GM21825 (cell line): Measurements from ENCODE around the gene NACAD.
"Not testable (repeated sequence)": the region's sequence is repeated elsewhere in the genome, so short reads cannot be mapped to it uniquely, and the experiment has no call there.

Experiments used
- ATAC-seq: cut with Tn5 transposase; IDR thresholded peaks from one replicate; pipeline ENCODE4 v1.9.1; 2021; ENCODE audit warnings: mild to moderate bottlenecking, moderate library complexity; ENCODE audit not compliant: unreplicated experiment

Gene NACAD

DNA sequence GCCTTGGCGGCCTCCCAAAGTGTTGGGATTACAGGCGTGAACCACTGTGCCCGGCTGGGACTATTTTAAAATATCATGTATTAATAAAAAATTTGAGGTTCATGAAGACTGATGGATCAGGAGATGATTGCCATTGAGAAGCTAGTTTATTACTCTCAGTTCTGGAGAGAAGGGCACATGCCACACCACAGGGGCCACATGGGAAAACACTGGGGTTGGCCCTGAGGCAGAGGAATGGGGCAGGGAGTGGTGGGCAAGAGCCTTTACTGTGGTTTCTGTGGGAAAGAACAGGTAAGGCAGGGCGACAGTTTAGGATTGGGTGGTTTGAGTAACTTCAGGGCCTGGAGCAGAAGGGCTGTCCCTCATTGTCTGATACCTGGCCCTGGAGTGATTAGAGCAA is 29.5 kb upstream of the NACAD start:
- no peak for ATAC-seq

DNA sequence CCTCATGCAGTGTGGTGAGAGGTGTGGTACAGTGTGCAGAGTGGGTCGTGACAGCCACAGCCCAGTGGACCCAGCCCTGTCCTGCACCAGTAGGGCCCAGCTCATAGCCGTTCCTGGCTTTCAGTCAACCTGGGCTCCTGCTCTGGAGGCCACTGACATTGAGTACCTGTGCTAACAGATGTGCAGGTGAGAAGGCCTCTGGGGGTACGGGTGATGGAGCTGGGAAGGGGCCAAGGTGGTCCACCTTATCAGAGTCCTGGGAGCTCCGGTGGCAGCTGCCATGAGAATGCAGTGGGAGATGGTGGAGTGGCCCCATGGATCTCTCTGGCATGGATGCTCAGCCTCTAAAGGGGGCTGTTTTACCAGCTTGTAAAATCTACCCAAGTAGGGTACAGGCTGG is 28.8 kb upstream of the NACAD start:
- ATAC-seq: no peak

GRCh38 chr7:45116048-45116447 is 27.3 kb upstream of the NACAD start:
- no peak for ATAC-seq

DNA sequence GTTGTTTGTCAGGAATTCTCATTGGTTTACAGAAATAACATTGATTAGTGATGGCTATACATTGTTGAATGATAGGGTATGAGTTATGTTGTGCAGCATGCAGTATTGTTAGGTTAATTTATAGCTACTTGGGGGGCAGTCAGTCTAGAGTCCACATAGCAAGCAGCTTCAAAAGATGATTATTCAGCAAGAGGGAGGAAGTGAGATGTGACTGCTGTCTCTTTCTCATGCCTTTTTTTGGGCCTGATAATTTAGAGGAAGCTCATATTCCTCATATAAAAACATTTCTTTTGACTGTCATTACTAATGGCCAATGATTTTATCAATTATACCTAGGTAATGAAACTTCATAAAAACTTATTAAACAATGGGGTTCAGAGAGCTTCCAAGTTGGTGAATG is 26.2 kb upstream of the NACAD start:
- no peak for ATAC-seq

GRCh38 chr7:45114257-45114656 is 25.5 kb upstream of the NACAD start:
- not testable (repeated sequence) for ATAC-seq

- ATAC-seq: no peak
Observed at GRCh38 chr7:45112648-45113047, 23.9 kb upstream of the NACAD start.

DNA sequence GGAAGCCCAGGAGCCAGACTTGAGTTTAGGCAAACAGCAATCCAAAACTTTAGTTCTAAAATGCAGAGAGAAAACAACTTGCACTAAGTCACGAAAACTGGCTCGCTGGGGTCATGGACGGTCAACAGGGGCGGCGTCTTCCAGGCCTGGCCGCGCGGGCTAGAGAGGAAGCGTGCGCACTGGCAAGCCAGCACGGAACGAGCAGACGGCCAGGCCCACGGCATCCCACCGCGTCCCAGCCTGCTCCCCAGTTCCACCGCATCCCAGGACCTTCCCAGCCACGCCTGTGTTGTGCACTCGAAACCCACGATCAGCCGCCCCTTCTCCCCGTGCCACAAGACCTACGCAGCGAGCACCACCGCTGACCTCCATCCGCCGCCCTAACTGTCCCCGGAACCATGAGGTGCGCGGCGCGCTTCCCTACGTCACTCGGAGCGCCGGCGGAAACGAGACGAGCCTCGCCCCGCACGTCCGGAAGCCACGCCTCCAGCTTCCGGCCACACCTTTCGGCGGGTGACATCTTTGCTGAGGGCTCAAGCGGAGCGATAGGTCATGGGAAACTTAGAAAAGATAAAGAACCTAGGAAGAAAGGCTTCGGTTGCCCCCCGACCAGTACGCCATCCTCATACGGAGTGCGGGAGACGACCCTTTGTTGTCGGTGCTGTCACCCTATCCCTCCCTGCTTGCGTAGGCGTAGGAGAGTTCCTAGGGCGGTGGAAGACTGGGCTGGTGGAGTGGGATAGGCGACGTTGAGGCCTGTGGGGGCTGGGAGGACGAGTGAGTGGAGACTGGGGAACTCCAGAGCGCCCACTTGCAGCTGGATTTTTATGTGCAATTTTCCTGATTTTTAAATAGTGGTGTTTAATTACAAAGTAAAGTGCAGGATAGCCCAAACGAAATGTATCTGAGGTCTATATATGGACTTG is 22.8 kb upstream of the NACAD start, which contains the start of gene TBRG4:
Gene TBRG4 (minus strand): TSS at position 400 of the 926 bp plus-strand sequence. CDS start 2,460 bp downstream, outside the sequence.
- ATAC-seq: peak; percentile 94

- no peak for ATAC-seq
Observed at GRCh38 chr7:45108863-45109262, 20.1 kb upstream of the NACAD start.

DNA sequence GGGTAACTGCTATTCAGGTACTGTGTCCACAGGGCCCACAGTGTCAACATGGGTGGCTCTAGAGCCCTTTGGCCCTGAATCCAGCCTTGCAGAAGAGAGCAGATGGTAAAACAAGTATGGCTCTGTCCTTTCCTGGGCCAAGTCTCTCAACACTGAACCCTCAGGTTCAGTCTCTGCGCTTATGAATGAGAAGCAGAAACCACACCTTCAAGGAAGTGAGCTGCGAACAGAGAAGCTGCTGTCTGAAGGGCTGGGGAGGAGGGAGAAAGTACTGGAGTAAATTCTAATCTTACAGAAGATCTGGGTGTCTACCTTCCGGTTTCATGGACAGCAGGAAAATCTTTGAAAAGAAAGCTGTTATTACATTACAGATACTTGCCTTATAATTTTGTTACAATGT is 18.6 kb upstream of the NACAD start:
- no peak for ATAC-seq

DNA sequence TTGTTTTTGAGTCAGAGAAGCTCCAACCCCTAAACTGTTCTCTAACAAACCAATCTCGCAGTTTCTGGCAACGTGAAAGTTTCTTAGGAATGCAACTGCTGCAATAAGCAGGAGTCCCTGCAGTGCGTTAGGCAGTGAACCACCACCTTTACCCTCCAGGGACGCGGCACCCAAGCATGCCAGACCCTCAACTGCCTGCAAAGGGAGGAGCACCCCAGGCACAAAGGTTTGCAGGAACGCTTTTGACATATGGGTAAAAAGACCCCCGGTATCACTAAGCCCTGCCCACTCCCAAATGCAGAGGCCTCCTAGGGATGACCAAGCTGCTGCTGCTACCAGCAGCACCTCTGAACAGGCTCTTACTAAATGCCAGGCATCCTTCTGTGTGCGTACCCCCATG is 18.1 kb upstream of the NACAD start:
- no peak for ATAC-seq

- no peak for ATAC-seq
Observed at GRCh38 chr7:45105588-45106188, 16.9 kb upstream of the NACAD start.

- no peak for ATAC-seq
Observed at GRCh38 chr7:45104844-45105587, 16.2 kb upstream of the NACAD start.

DNA sequence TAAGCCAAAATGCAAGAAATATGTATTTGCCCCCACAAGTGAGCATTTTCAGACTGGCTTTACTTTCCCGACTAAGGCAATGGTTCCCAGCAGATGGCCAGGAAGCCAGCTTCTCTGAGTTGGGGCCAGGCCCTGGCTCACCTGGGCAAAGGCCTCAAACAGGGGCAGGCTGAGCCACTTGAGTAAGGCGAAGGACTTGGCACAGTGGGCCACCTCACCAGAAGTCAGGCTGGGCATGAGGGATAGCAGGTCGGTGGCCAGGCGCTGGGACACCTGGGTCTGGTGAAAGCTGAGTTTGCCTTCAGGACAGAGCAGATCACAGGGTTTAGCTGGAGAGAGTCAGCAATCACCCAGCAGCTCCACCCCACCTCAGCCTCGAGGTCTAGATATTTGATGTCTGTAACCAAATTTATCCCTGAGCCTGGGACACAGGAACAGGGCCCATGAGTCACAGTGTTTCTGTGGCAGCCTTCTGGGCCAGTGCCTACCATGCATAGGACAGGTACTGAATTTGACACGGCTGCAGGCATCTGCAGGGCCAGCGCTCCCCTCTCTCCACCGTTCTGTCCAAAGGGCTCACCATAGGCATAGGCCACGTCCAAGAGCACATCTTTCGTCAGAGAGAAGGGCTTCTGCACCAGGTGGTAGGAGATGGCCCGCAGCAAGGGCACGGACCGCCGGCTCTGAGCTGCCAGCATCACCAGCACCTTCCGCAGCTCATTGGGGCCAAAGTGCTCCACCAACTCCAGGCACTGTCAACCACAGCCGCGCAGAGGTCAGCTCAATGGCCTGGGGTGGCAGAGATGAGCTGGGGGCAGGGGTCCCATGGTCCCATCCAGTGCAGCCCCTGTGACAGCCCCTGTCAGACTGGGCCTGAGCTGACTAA is 15.4 kb upstream of the NACAD start:
- ATAC-seq: no peak

GRCh38 chr7:45102785-45103712 is 14.3 kb upstream of the NACAD start:
- no peak for ATAC-seq

DNA sequence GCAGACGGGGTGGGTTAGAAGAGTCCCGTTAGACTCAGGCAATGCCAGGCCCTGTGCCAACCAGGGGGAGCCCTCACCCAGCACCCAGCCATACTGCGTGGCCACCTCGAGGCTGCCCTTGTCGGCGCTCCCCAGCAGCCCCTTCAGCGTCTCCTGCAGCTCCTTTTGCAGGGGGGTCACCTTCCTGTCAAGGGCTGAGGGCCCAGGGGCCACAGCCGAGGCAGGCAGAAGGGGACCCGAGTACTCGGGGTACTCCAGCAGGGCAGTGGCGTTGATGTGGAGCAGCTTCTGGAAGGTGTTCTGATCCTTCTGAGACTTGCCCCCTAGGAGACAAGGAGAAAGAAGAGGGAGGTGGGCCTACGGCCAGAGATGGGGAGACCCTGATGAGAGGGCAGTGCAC is 13.0 kb upstream of the NACAD start:
- ATAC-seq: no peak

DNA sequence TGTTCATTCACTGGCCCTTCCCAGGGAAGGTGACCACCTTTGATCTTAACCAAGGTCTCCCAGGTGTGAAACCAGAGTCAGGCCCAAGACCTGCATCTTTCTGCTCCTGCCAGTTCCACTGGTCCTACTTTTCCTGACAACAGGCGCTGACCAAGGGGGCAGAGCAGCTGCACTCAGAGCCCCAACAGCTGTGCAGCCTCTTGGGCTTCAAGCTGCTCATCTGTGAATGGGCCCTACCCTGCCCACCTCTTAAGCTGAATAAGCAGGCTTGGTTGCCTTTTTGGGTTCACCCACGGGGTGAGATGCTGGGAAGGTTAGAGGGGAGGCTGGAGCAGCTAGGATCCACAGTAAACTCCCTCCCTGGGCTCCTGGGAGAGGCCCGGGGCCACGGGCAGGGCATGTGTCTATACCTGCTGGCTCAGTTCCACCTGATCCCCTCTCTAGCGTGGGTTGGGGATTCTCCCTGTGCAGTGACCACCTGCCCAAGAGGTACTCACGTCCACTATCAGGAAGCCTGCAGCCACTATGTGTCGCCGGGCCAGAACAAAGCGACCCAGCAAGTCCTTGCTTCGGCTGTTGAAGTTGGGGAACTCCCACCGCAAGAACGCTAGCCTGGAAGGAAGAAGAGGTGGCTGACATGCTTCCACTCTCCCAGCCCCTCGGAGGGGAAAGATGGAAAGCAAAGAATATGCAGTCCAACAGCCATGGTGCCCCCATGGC is 12.2 kb upstream of the NACAD start:
- no peak for ATAC-seq

- no peak for ATAC-seq
Observed at GRCh38 chr7:45099891-45100760, 11.4 kb upstream of the NACAD start.
